ENCODE results near the gene PRKAG2. TPM values are rescaled to one million over a fixed set of nuclear protein-coding genes. Genes with fewer than 3 reads are reported as not detected.

The PRKAG2 gene
- total and polyA plus RNA-seq, 2 of the 8 experiments (the other 6 are each of a cell fraction or from before 2014, with no cell fraction given): 7.5 to 18.1 TPM

DNA sequence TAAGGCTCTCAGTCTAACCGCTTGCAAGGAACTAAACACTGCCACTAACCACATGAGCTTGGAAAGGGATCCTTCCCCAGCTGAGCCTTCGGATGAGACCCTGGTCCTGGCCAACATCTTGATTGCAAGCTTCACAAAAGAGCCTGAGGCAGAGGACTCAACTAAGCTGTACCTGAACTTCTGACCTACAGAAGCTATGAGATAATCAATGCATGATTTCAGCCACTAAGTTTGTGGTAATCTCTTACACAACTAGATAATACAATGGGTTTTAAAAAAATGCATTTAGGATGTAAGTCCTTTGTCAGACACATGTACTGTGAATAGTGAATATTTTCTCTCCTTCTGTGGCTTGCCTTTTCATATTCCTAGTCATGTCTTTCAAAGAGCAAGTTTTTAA is 231.6 kb downstream of the PRKAG2 start:
- Histone ChIP-seq H4K20me1 (replicated peaks in 1 of 2; ENCODE audit: control insufficient read depth in 1 of 2, insufficient read depth in 2 of 2, low read length in 2 of 2) (no peaks in the 10 kb centered on the region), H4K8ac (ENCODE audit: extremely low read depth, insufficient read depth, low read length) (no peak overlapping the region), H3K9ac (replicated peaks in 1 of 4; ENCODE audit: extremely low read depth in 1 of 4, low read depth in 3 of 4, low read length in 3 of 4) (no peak overlapping the region), H3K18ac (ENCODE audit: extremely low read depth, low read length) (no peak overlapping the region), H3K23me2 (ENCODE audit: low read depth, low read length) (no peaks in the 10 kb centered on the region), H2AFZ (ENCODE audit: low read length) (no peak overlapping the region), H3K4me2 (ENCODE audit: insufficient read depth in 1 of 2, low read depth in 2 of 2, low read length in 2 of 2) (no peak overlapping the region), H3K27me3 (replicated peaks in 1 of 4; ENCODE audit: control insufficient read depth in 3 of 4, extremely low read depth in 1 of 4, insufficient read depth in 3 of 4, low read length in 3 of 4) (no peaks in the 10 kb centered on the region; a peak in 1 of 7 replicates), H2BK5ac (ENCODE audit: low read depth, low read length) (no peak overlapping the region), H4K5ac (ENCODE audit: insufficient read length, low read depth, low read length) (no peak overlapping the region), H2AK5ac (ENCODE audit: low read depth, low read length) (no peak overlapping the region), H3K79me2 (ENCODE audit: control insufficient read depth in 1 of 2, insufficient read depth in 2 of 2, low read length in 2 of 2) (no peaks in the 10 kb centered on the region), H3K4me1 (replicated peaks in 1 of 4; ENCODE audit: control insufficient read depth in 3 of 4, insufficient read depth in 4 of 4, low read length in 3 of 4) (no peaks in the 10 kb centered on the region), H3K36me3 (ENCODE audit: control insufficient read depth in 2 of 4, insufficient read depth in 4 of 4, low read length in 3 of 4) (no peaks in the 10 kb centered on the region), H4K91ac (replicated peaks; ENCODE audit: insufficient read length, low read length) (no peak overlapping the region), H3K23ac (ENCODE audit: insufficient read length) (no peak overlapping the region), H2BK12ac (ENCODE audit: low read depth, low read length) (no peak overlapping the region), H3K4ac (replicated peaks; ENCODE audit: insufficient read length, low read depth, low read length) (no peak overlapping the region), H3K4me3 (ENCODE audit: extremely low read depth in 1 of 4, insufficient read depth in 2 of 4, low read depth in 3 of 4, low read length in 4 of 4) (no peak overlapping the region), H3K14ac (ENCODE audit: insufficient read length) (no peak overlapping the region), H2BK15ac (ENCODE audit: low read length) (no peak overlapping the region), H3K27ac (ENCODE audit: low read depth, low read length) (no peak overlapping the region), H3K9me3 (ENCODE audit: insufficient read depth in 2 of 2, low read depth in 1 of 2, low read length in 1 of 2) (peaks cover 6 to 7% of the 10 kb centered on the region in 2 experiments; a peak in 3 of 4 replicates), H3K56ac (replicated peaks; ENCODE audit: insufficient read length, low read depth, low read length) (no peak overlapping the region), H3K79me1 (ENCODE audit: low read depth, low read length) (no peaks in the 10 kb centered on the region; the same call in 1 of the 2 replicates), H2BK20ac (ENCODE audit: low read length) (no peak overlapping the region), H2BK120ac (replicated peaks; ENCODE audit: low read depth, low read length) (no peak overlapping the region)
- CTCF ChIA-PET (ENCODE audit: partially characterized antibody): interaction anchor here (1.4 kb wide), 1 partner anchor 114 kb away, joined by 6 read pairs; no protein-coding TSS in a partner anchor
- POLR2A ChIA-PET (ENCODE audit: partially characterized antibody): no interaction called here
- FAIRE-seq (no peak), DNase-seq (ENCODE audit: low read depth in 1 of 2, low spot score in 2 of 2) (no peak)
- 90% methylated on average over 2 of the region's 2 CpGs; no CpG with 5 or more reads in 1 of the 2 experiments for WGBS, 2 experiments (ENCODE audit: extremely low coverage in 1 of 2, insufficient coverage in 1 of 2, insufficient read length in 1 of 2, insufficient replicate concordance in 2 of 2, low coverage in 1 of 2, low lambda C conversion rate in 2 of 2, missing lambda C conversion rate in 1 of 2)
- TF ChIP-seq YY1 (IDR thresholded peaks at IDR 0.05; ENCODE audit: low read depth, low read length) (no peak), BCL11A (IDR thresholded peaks at IDR 0.05; ENCODE audit: low read depth in 2 of 2, low read length in 2 of 2) (no peak), ASH2L (IDR thresholded peaks at IDR 0.05; ENCODE audit: low read length) (no peak), SAP30 (IDR thresholded peaks at IDR 0.05; ENCODE audit: insufficient read depth, insufficient replicate concordance, low read length) (no peak), GABPA (IDR thresholded peaks at IDR 0.05; ENCODE audit: borderline replicate concordance, insufficient read depth, low read length) (no peak), SUZ12 (IDR thresholded peaks at IDR 0.05; ENCODE audit: low read length) (no peak), SIRT6 (IDR thresholded peaks at IDR 0.05; ENCODE audit: low read length) (no peak), CTBP2 (IDR thresholded peaks at IDR 0.05; ENCODE audit: borderline replicate concordance, insufficient read depth, insufficient read length, low read length) (no peak)
- TF ChIP-seq, protein P1, sequence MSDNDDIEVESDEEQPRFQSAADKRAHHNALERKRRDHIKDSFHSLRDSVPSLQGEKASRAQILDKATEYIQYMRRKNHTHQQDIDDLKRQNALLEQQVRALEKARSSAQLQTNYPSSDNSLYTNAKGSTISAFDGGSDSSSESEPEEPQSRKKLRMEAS (IDR thresholded peaks at IDR 0.05): no peak
- TF ChIP-seq, protein P2, sequence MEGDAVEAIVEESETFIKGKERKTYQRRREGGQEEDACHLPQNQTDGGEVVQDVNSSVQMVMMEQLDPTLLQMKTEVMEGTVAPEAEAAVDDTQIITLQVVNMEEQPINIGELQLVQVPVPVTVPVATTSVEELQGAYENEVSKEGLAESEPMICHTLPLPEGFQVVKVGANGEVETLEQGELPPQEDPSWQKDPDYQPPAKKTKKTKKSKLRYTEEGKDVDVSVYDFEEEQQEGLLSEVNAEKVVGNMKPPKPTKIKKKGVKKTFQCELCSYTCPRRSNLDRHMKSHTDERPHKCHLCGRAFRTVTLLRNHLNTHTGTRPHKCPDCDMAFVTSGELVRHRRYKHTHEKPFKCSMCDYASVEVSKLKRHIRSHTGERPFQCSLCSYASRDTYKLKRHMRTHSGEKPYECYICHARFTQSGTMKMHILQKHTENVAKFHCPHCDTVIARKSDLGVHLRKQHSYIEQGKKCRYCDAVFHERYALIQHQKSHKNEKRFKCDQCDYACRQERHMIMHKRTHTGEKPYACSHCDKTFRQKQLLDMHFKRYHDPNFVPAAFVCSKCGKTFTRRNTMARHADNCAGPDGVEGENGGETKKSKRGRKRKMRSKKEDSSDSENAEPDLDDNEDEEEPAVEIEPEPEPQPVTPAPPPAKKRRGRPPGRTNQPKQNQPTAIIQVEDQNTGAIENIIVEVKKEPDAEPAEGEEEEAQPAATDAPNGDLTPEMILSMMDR (IDR thresholded peaks at IDR 0.05; ENCODE audit: control extremely low read depth in 1 of 3, insufficient read depth in 1 of 3, low read depth in 1 of 3, low read length in 3 of 3): no peak

All from H1 (cell line).